AG04449 (cell line): Measurements from ENCODE around the gene VAPB.

Source experiments
- CTCF ChIA-PET: fragments of 350-600 bp; formaldehyde crosslinking; extraction: SDS; loops from one replicate; lab custom pipeline; 2021; ENCODE audit warnings: antibody characterized with exemption; lab: Yijun Ruan, JAX
- POLR2A ChIA-PET: fragments of 400-600, 350-600 bp; formaldehyde crosslinking; extraction: SDS; loops from one replicate; lab custom pipeline; 2020; ENCODE audit warnings: antibody characterized with exemption, inconsistent platforms; lab: Yijun Ruan, JAX
- DNase-seq: peaks from one replicate; pipeline ENCODE4 v3.0.0-alpha.2; 2010; ENCODE audit warnings: low read depth, low spot score
- H3K4me3 ChIP-seq: 2 replicates; pipeline ENCODE4 v1.5.1; 2011; ENCODE audit warnings: low read depth, mild to moderate bottlenecking, control low read depth, low read length
- CTCF ChIP-seq: IDR thresholded peaks from one replicate; pipeline ENCODE4 v1.5.1; 2011; ENCODE audit warnings: mild to moderate bottlenecking, moderate library complexity, low read length, control low read depth, inconsistent platforms; ENCODE audit not compliant: insufficient read depth; ENCODE audit errors: missing control alignments

The VAPB gene

GRCh38 chr20:58375759-58376352, 13.2 kb upstream of the VAPB start:
- H3K4me3 ChIP-seq, result no peak overlapping the region
- TF ChIP-seq CTCF, result no peak
- CTCF ChIA-PET, result no interaction called here
- POLR2A ChIA-PET, result interaction anchor here (0.8 kb wide), 1 partner anchor 13 kb away, joined by 3 read pairs; the partner anchor contains the start of gene VAPB
- no peak for DNase-seq

- DNase-seq, result no peak
- no peak for TF ChIP-seq CTCF
- CTCF ChIA-PET, result no interaction called here
- POLR2A ChIA-PET, result no interaction called here
- no peak overlapping the region for H3K4me3 ChIP-seq
These were observed 12.0 kb upstream of the VAPB start for GRCh38 chr20:58377017-58377416.

GRCh38 chr20:58377766-58378401, 11.1 kb upstream of the VAPB start:
- ChIA-PET CTCF (interaction anchor here (0.7 to 1.0 kb wide), 2 partner anchors 11 to 141 kb away, joined by 3 read pairs; no protein-coding TSS in a partner anchor), POLR2A (interaction anchor here (1.0 kb wide), 1 partner anchor 11 kb away, joined by 4 read pairs; the partner anchor contains the start of gene VAPB)
- TF ChIP-seq CTCF, result no peak
- no peak overlapping the region for H3K4me3 ChIP-seq
- no peak for DNase-seq

GRCh38 chr20:58378704-58379103, 10.3 kb upstream of the VAPB start:
- no peak for DNase-seq
- H3K4me3 ChIP-seq, result no peak overlapping the region
- TF ChIP-seq CTCF, result no peak
- POLR2A ChIA-PET, result no interaction called here
- CTCF ChIA-PET, result interaction anchor here (1.0 kb wide), 1 partner anchor 141 kb away, joined by 3 read pairs; no protein-coding TSS in a partner anchor

- no peak for TF ChIP-seq CTCF
- CTCF ChIA-PET, result no interaction called here
- no peak overlapping the region for H3K4me3 ChIP-seq
- no peak for DNase-seq
- POLR2A ChIA-PET, result no interaction called here
These were observed 7.4 kb upstream of the VAPB start for GRCh38 chr20:58381627-58382026.

GRCh38 chr20:58382096-58382495, 6.9 kb upstream of the VAPB start:
- no peak for TF ChIP-seq CTCF
- no peak for DNase-seq
- POLR2A ChIA-PET, result no interaction called here
- CTCF ChIA-PET, result no interaction called here
- H3K4me3 ChIP-seq, result no peak overlapping the region
